Neural cell (in vitro differentiated cells): Measurements from ENCODE around the gene SLAMF1. TPM values are rescaled to one million over a fixed set of nuclear protein-coding genes. Genes with fewer than 3 reads are reported as not detected.

Source experiments
- H2AFZ ChIP-seq: fragments of 200-600, 300-800 bp; sonication (generic), shearing (Covaris generic); 2 replicates; pipeline ENCODE4 v1.6.0; 2014; ENCODE audit warnings: low read depth, mild to moderate bottlenecking, antibody characterized with exemption, low read length, moderate library complexity
- H3F3A ChIP-seq: fragments of 200-600 bp; shearing (Covaris generic); 2 replicates; pipeline ENCODE4 v1.6.1; 2016; ENCODE audit warnings: mild to moderate bottlenecking, moderate library complexity, mixed read lengths, antibody characterized with exemption, low read length; ENCODE audit not compliant: insufficient read depth, poor library complexity, severe bottlenecking
- H3K27ac ChIP-seq: fragments of 200-600, 300-800 bp; sonication (generic), shearing (Covaris generic); 2 replicates; pipeline ENCODE4 v1.5.1; 2014; ENCODE audit warnings: mild to moderate bottlenecking, low read length, moderate library complexity
- H3K27me3 ChIP-seq: fragments of 300-800, 200-600 bp; sonication (generic), shearing (Covaris generic); 2 replicates; pipeline ENCODE4 v1.6.0; 2014; ENCODE audit warnings: mild to moderate bottlenecking, low read depth, low read length, moderate library complexity; ENCODE audit not compliant: insufficient read depth
- H3K36me3 ChIP-seq: fragments of 300-800, 200-600 bp; sonication (generic), shearing (Covaris generic); 2 replicates; pipeline ENCODE4 v1.5.1; 2014; ENCODE audit warnings: mild to moderate bottlenecking, antibody characterized with exemption, low read length, moderate library complexity; ENCODE audit not compliant: insufficient read depth
- H3K4me2 ChIP-seq: fragments of 300-800, 200-600 bp; sonication (generic), shearing (Covaris generic); 2 replicates; pipeline ENCODE4 v1.6.0; 2014; ENCODE audit warnings: mild to moderate bottlenecking, low read length
- H3K4me3 ChIP-seq: fragments of 300-800, 200-600 bp; sonication (generic), shearing (Covaris generic); 2 replicates; pipeline ENCODE4 v1.5.1; 2014; ENCODE audit warnings: mild to moderate bottlenecking, low read length, moderate library complexity
- H3K79me2 ChIP-seq: fragments of 200-600 bp; shearing (Covaris generic); replicated peaks from 2 replicates; pipeline ENCODE4 v1.6.0; 2014; ENCODE audit warnings: mild to moderate bottlenecking, low read length, moderate library complexity; ENCODE audit not compliant: insufficient read depth
- H3K9ac ChIP-seq: fragments of 300-800, 200-600 bp; sonication (generic), shearing (Covaris generic); 2 replicates; pipeline ENCODE4 v1.6.1; 2016; ENCODE audit warnings: mild to moderate bottlenecking, low read length, mixed read lengths
- H3K9me2 ChIP-seq: fragments of 200-600 bp; shearing (Covaris generic); 2 replicates; pipeline ENCODE4 v1.6.1; 2016; ENCODE audit warnings: mild to moderate bottlenecking, low read length, mixed read lengths; ENCODE audit not compliant: insufficient read depth
- H3K9me3 ChIP-seq: fragments of 200-600, 300-800 bp; sonication (generic), shearing (Covaris generic); 2 replicates; pipeline ENCODE4 v1.6.1; 2016; ENCODE audit warnings: mild to moderate bottlenecking, mixed run types, low read length, moderate library complexity, mixed read lengths
- H4K20me1 ChIP-seq: fragments of 200-600 bp; shearing (Covaris generic); 2 replicates; pipeline ENCODE4 v1.6.1; 2016; ENCODE audit warnings: mild to moderate bottlenecking, mixed run types; ENCODE audit not compliant: insufficient read depth
- CTCF ChIP-seq: fragments of 450-650 bp; IDR thresholded peaks from 2 replicates; pipeline ENCODE4 v1.5.1; 2014; ENCODE audit warnings: antibody characterized with exemption, mild to moderate bottlenecking, moderate library complexity; ENCODE audit not compliant: poor library complexity, severe bottlenecking
- EP300 ChIP-seq: fragments of 450-650 bp; conservative IDR thresholded peaks from 2 replicates; pipeline ENCODE4 v1.6.1; 2014; ENCODE audit warnings: antibody characterized with exemption, mild to moderate bottlenecking, moderate library complexity; ENCODE audit not compliant: poor library complexity, severe bottlenecking
- EZH2 ChIP-seq: fragments of 200-600, 300-800 bp; shearing (Covaris generic), sonication (generic); IDR thresholded peaks from 2 replicates; pipeline ENCODE4 v1.6.1; 2014; ENCODE audit warnings: antibody characterized with exemption, low read length, borderline replicate concordance, mild to moderate bottlenecking; ENCODE audit not compliant: insufficient read depth, poor library complexity, severe bottlenecking
- MXI1 ChIP-seq: fragments of 450-650 bp; conservative IDR thresholded peaks from 2 replicates; pipeline ENCODE4 v1.6.1; 2014; ENCODE audit warnings: antibody characterized with exemption, mild to moderate bottlenecking; ENCODE audit not compliant: poor library complexity, severe bottlenecking
- POLR2AphosphoS5 ChIP-seq: IDR thresholded peaks from 2 replicates; pipeline ENCODE4 v1.6.1; 2012
- RAD21 ChIP-seq: fragments of 450-650 bp; conservative IDR thresholded peaks from 2 replicates; pipeline ENCODE4 v1.6.1; 2014; ENCODE audit warnings: antibody characterized with exemption, mild to moderate bottlenecking, moderate library complexity
- REST ChIP-seq: IDR thresholded peaks from 2 replicates; pipeline ENCODE4 v1.6.1; 2012; ENCODE audit warnings: borderline replicate concordance
- SMC3 ChIP-seq: fragments of 450-650 bp; conservative IDR thresholded peaks from 2 replicates; pipeline ENCODE4 v1.6.1; 2014; ENCODE audit warnings: antibody characterized with exemption, mild to moderate bottlenecking, moderate library complexity; ENCODE audit not compliant: poor library complexity
- TAF1 ChIP-seq: IDR thresholded peaks from 2 replicates; pipeline ENCODE4 v1.6.1; 2012; ENCODE audit warnings: low read depth
- polyA plus RNA-seq: library from polyadenylated mRNA; depleted of rRNA; stranded (reverse); fragments of >200 nt; gene quantifications from 2 replicates; pipeline ENCODE4 v1.2.3, GENCODE V29; 2014

The SLAMF1 gene
- polyA plus RNA-seq, 1 donor from 2014 or later: not detected

- H3K9me3 ChIP-seq: no peaks in the 10 kb centered on the region
- no peaks in the 10 kb centered on the region for H3F3A ChIP-seq
- no peak overlapping the region for H3K27ac ChIP-seq
- H3K79me2 ChIP-seq: no peaks in the 10 kb centered on the region
- no peak overlapping the region for H3K4me2 ChIP-seq
- H3K9me2 ChIP-seq: no peaks in the 10 kb centered on the region
- H3K27me3 ChIP-seq: no peaks in the 10 kb centered on the region
- TF ChIP-seq SMC3: peak; percentile 22
- TF ChIP-seq EZH2: no peak
- no peak for TF ChIP-seq POLR2AphosphoS5
- TF ChIP-seq MXI1: no peak
- TF ChIP-seq CTCF: peak; percentile 54
- TF ChIP-seq RAD21: peak; percentile 58
- no peak for TF ChIP-seq REST
- TF ChIP-seq TAF1: no peak
- no peak for TF ChIP-seq EP300
- H4K20me1 ChIP-seq: no peaks in the 10 kb centered on the region
- H3K4me3 ChIP-seq: no peak overlapping the region
- H3K36me3 ChIP-seq: no peaks in the 10 kb centered on the region
- H3K9ac ChIP-seq: no peak overlapping the region
- H2AFZ ChIP-seq: no peak overlapping the region
Observed at GRCh38 chr1:160681066-160681890, 34.4 kb upstream of the SLAMF1 start.

- no peaks in the 10 kb centered on the region for H3K36me3 ChIP-seq
- H3K9me2 ChIP-seq: no peaks in the 10 kb centered on the region
- no peak overlapping the region for H3K9ac ChIP-seq
- no peaks in the 10 kb centered on the region for H3K79me2 ChIP-seq
- no peak overlapping the region for H2AFZ ChIP-seq
- H3K4me3 ChIP-seq: no peak overlapping the region
- no peaks in the 10 kb centered on the region for H3K27me3 ChIP-seq
- no peaks in the 10 kb centered on the region for H3K9me3 ChIP-seq
- no peaks in the 10 kb centered on the region for H3F3A ChIP-seq
- H3K27ac ChIP-seq: no peak overlapping the region
- H4K20me1 ChIP-seq: no peaks in the 10 kb centered on the region
- no peak for TF ChIP-seq RAD21
- TF ChIP-seq REST: no peak
- TF ChIP-seq EP300: no peak
- TF ChIP-seq CTCF: no peak
- no peak for TF ChIP-seq TAF1
- no peak overlapping the region for H3K4me2 ChIP-seq
Observed at GRCh38 chr1:160680399-160680798, 33.6 kb upstream of the SLAMF1 start.
